Head of caudate nucleus (tissue), 42 donors: Measurements from ENCODE around the gene NKIRAS1.
A peak's percentile ranks its signal among the peaks of the same experiment; 100 is the strongest.
"Not testable (repeated sequence)": the region's sequence is repeated elsewhere in the genome, so short reads cannot be mapped to it uniquely, and the experiment has no call there.

Experiments
- DNase-seq, 42 donors: peaks; one replicate each; pipeline versions ENCODE4 v3.0.0 to v3.0.0-alpha.2; 2020 to 2021; ENCODE audit warnings: mixed read lengths in 7 of 42
- intact Hi-C: fragments of 100-400 bp; cut with DNase I; formaldehyde crosslinking; loops from one replicate; pipeline ENCODE4 v1.15.0; 2022

The NKIRAS1 gene

DNA sequence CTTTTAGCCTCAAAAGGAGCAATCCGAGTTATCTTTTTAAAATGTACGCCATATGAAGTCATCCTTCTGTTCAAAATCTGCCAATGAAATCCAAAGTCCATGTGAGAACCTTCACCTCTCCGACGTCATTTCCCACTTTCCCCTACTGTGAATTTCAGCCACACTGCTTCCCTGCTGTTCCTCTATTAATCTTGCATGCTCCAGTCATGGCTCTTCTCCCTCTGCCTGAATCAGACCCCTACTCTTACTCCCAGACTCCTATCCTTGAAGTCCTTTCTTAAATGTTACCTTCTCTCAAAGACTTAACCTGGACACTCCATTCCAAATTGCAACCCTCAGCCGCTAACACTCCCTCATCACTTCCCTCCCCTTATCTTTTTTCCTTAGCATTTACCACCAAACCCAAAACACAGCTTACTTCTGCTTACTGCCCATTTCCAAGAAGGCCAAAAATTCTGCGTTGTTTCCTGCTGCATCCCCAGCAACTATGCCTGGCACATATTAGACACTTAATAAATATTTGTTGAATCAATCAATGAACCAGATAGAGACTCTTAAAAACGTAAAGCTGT is 1.2 kb downstream of the NKIRAS1 start:
- DNase-seq = peak in 10 of 42 donors; percentile 13 to 58 (median 28)
- intact Hi-C loops = no loop called here

GRCh38 chr3:23913873-23914743 is 2.7 kb downstream of the NKIRAS1 start:
- intact Hi-C loops = no loop called here
- DNase-seq = no peak

- intact Hi-C loops = no loop called here
- DNase-seq = no peak
Observed at GRCh38 chr3:23913182-23913581, 3.6 kb downstream of the NKIRAS1 start.

- DNase-seq, intact Hi-C loops: not testable (repeated sequence)
Observed at GRCh38 chr3:23912335-23912734, 4.5 kb downstream of the NKIRAS1 start.

- intact Hi-C loops = no loop called here
- no peak for DNase-seq
Observed at GRCh38 chr3:23911397-23911796, 5.4 kb downstream of the NKIRAS1 start.

DNA sequence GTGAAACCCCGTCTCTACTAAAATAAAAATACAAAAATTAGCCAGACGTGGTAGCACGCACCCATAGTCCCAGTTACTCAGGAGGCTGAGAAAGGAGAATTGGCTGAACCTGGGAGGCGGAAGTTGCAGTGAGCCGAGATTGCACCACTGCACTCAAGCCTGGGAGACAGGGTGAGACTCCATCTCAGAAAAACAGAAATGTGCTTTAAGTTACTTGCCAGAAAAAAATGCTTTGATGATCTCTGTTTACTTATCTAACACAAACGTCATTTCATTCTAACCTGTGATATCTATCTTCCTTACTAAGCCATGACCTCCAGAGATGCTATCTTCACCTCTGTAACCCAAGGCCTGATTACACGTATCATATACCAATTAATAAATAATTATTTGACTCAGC is 7.4 kb downstream of the NKIRAS1 start:
- intact Hi-C loops = no loop called here
- DNase-seq = no peak

DNA sequence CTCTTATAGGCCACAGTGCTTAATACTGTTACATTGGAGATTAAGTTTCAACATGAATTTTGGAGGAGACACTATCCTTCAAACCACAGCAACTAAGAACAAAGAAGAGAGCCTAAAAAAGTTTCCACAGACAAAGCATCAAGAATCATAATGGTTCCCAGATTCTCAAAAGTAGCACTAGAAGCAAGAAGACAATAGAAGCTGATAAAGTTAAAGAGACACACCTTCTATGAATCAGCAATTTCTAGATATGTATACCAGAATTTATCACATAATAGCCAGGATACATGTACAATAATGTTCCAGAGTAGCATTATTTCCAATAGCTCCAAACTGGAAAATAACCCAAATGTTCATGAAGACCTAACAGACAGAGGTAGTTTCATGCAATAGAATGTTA is 12.2 kb downstream of the NKIRAS1 start:
- intact Hi-C loops = no loop called here
- no peak for DNase-seq

- intact Hi-C loops = no loop called here
- DNase-seq = no peak
Observed at GRCh38 chr3:23900744-23901143, 16.0 kb downstream of the NKIRAS1 start.

- intact Hi-C loops = no loop called here
Observed at GRCh38 chr3:23895181-23895580, 21.6 kb downstream of the NKIRAS1 start.

DNA sequence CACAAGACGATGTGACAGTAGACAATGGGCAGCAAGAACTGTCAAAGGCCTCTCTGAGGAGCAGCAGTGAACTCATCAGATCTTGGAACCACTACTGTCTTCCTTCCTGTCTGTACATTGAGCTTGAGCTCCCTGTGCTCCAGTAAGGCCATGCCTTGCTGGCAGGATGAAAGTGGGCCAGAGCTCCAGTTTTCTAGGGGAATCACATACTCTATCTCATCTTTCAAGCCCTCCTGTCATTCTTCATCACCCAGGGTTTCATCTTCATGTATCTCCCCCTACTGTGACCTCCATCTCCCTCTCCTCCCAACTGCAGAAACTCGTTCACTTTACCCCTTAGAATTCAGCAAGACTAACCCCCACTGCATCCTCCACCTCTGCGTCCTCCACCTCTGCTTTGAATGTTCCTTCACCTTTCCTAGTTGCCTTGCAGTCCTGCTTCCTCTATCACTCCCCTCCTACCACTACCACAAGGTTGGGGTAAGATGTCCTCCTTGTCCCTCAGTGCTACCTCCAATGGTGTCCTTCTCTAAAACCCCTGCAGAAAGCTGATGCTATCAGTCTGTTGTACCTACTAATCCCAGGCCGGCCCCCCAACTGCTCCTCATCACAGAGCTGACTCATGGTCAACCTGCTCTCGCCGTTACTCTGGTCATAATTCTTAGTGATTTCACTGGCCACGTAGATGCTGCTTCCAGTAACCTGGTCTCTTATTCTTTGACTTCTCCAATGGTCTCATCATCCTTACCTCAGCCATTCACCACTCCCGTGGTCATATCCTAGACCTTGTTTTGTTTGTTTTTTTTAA is 22.3 kb downstream of the NKIRAS1 start:
- no peak for DNase-seq
- intact Hi-C loops = no loop called here

More at GRCh38 chr3:23895181-23895580, 21.6 kb downstream of the NKIRAS1 start:
- DNase-seq = no peak

- no peak for DNase-seq
- intact Hi-C loops = no loop called here
Observed at GRCh38 chr3:23889950-23890349, 26.8 kb downstream of the NKIRAS1 start.

- DNase-seq = no peak
- intact Hi-C loops = no loop called here
Observed at GRCh38 chr3:23889386-23889785, 27.4 kb downstream of the NKIRAS1 start.

DNA sequence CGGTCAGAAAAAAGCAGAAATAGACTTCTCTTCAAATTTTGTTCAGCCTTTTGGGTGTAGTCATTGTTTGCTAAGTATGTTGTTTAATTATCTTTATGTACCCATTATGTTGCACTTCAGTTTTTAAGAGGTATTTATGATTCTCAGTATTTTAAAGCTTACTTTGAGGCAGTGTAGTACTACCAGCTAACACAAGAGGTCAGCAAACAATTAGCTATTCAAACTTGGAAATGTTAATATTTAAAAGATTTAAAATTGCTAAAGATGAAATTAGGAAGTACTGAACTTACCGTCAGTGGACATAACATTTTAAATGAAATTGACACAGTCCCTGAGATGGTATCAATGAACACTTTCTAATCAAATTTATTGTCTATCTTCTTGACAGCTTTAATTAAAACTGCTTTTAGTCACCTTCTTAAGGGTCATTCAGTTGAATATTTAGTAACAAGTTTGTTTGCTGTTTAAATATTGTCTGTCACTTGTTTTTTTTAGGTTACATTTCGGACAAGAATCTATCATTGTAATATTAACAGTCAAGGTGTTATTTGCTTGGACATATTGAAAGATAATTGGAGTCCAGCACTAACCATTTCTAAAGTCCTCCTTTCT is 28.1 kb downstream of the NKIRAS1 start:
- DNase-seq = peak in 2 of 42 donors; percentile 23 to 32
- intact Hi-C loops = no loop called here

- intact Hi-C loops = no loop called here
- DNase-seq = no peak
Observed at GRCh38 chr3:23886311-23886710, 30.5 kb downstream of the NKIRAS1 start.

DNA sequence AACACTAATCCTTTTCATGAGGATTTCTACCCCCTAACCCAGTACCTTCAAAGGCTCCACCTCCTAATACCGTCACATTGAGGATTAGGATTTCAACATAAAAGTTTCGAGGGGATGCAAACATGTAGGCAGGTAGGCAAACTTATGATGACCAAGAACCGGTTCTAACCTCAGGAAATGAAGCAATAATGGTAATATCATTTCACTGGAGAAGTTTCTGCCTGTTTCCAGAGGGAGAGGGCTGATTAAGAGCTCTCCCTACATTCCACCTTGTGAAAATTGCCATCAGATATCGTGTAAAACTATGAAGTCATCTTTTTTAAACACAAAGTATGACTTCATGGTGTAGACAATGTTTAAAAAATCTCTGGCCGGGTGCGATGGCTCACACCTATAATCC is 31.6 kb downstream of the NKIRAS1 start:
- intact Hi-C loops = no loop called here
- DNase-seq = no peak

DNA sequence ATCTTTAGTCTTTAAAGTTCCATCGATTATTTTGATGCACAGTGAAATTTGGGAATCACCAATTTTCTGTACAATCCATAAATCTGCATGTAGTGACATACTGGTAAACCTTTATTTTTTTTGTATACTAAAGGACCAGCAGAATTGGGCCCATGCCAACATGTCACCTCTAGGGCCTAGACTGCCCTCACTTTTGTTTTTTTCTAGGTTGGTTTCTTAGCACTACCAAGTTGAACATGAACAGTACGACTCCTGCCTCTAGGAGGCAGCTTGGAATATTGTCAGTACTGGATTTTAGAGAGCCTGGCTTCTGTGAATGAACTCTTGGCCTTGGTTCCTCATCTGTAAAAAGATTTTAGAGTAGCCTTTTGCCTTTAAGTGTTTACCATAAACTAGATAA is 32.3 kb downstream of the NKIRAS1 start:
- no peak for DNase-seq
- intact Hi-C loops = no loop called here

- intact Hi-C loops = no loop called here
- DNase-seq = no peak
Observed at GRCh38 chr3:23882487-23882918, 34.3 kb downstream of the NKIRAS1 start.

- intact Hi-C loops, DNase-seq: not testable (repeated sequence)
Observed at GRCh38 chr3:23881993-23882392, 34.8 kb downstream of the NKIRAS1 start.

DNA sequence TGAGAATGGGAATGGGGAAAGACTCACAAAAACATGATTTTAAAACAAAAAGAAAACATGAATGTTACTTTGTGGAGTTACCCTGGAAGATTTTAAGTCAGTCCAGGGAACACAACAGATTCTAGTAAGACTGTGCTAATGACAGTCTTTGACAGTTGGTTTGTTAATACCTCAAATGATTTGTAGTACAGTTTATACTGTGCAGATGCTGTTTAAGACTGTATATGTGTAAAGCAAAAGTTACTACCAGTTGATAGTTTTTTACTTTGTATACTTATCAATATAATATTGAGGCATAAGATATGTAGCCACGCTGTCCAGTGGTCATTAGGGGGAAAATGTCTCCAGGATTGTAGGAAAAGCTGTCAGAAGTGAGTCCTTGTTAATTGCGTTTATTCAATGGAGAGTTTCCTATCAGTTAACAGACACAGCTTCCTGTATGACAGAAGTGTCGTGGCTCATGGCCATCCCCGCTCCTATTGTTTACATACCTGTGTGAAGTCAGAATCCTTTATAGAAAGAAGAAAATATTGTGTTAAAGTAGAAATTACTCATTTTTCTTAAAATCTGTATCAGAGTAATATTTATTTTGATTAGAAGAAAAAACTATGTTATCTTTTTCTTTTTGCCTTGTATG is 36.0 kb downstream of the NKIRAS1 start:
- no peak for DNase-seq
- intact Hi-C loops = no loop called here
